Measurements from ENCODE around the gene GFRA1. TPM values are rescaled to one million over a fixed set of nuclear protein-coding genes. Genes with fewer than 3 reads are reported as not detected.

The GFRA1 gene
- total and polyA plus RNA-seq, 2 of the 8 experiments (the other 6 are each of a cell fraction or from before 2014, with no cell fraction given) = 1.1 to 2.0 TPM

DNA sequence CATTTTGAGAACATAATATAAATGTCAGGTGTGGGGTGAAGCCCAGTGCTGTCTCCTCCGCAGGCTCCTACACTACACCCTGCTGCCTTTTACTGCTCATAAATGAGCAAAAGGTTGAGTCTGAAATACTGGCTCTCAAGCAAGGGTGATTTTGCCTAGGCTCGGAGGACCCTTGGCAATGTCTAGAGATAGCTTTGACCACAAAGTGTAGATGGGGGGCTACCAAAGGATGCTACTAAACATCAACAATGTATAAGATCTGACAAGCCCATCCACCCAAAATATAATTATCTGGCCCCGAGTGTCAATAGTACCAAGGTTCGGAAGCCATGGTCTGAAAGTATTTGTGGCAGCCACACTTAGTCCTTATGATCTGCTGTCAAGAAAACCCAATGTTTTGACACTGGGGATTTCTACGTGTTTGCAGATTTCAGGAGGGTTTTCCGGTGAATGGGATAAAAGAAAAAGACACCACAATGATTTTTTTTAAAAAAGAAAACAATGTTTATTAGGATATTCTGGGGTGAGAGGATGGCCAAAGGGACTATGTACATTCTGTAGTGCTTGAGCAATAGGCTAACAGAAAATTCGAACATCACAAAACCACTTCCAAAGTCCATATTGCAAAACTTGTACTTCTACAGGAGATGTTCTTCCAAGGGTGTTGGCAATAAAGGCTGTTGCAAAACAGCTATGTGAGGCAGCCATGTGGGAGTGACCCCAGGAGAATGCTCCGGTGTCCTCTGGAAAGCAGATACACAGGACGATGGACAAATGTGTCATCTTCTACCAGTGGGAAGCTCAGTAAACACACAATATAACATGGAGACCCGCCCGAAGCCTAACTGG, 216.3 kb downstream of the GFRA1 start:
- Histone ChIP-seq H4K91ac (replicated peaks; ENCODE audit: insufficient read length, low read length) (no peak overlapping the region), H3K14ac (ENCODE audit: insufficient read length) (no peak overlapping the region), H3K23ac (ENCODE audit: insufficient read length) (no peak overlapping the region), H2AFZ (ENCODE audit: low read length) (no peak overlapping the region), H2BK12ac (ENCODE audit: low read depth, low read length) (no peak overlapping the region), H3K56ac (replicated peaks; ENCODE audit: insufficient read length, low read depth, low read length) (no peak overlapping the region), H4K8ac (ENCODE audit: extremely low read depth, insufficient read depth, low read length) (no peak overlapping the region), H2AK5ac (ENCODE audit: low read depth, low read length) (no peak overlapping the region), H3K27me3 (replicated peaks in 1 of 4; ENCODE audit: control insufficient read depth in 3 of 4, extremely low read depth in 1 of 4, insufficient read depth in 3 of 4, low read length in 3 of 4) (no peaks in the 10 kb centered on the region), H2BK5ac (ENCODE audit: low read depth, low read length) (no peak overlapping the region), H3K36me3 (ENCODE audit: control insufficient read depth in 2 of 4, insufficient read depth in 4 of 4, low read length in 3 of 4) (no peaks in the 10 kb centered on the region), H3K27ac (ENCODE audit: low read depth, low read length) (no peak overlapping the region), H3K79me1 (ENCODE audit: low read depth, low read length) (no peaks in the 10 kb centered on the region), H2BK120ac (replicated peaks; ENCODE audit: low read depth, low read length) (no peak overlapping the region), H3K4me2 (ENCODE audit: insufficient read depth in 1 of 2, low read depth in 2 of 2, low read length in 2 of 2) (no peak overlapping the region), H4K5ac (ENCODE audit: insufficient read length, low read depth, low read length) (no peak overlapping the region), H3K4me1 (replicated peaks in 1 of 4; ENCODE audit: control insufficient read depth in 3 of 4, insufficient read depth in 4 of 4, low read length in 3 of 4) (peaks cover 0 to 9% (median 1%) of the 10 kb centered on the region in 4 experiments; a peak in 3 of 7 replicates), H3K9me3 (ENCODE audit: insufficient read depth in 2 of 2, low read depth in 1 of 2, low read length in 1 of 2) (no peaks in the 10 kb centered on the region), H3K4me3 (ENCODE audit: extremely low read depth in 1 of 4, insufficient read depth in 2 of 4, low read depth in 3 of 4, low read length in 4 of 4) (no peak overlapping the region), H2BK15ac (ENCODE audit: low read length) (no peak overlapping the region), H3K9ac (replicated peaks in 1 of 4; ENCODE audit: extremely low read depth in 1 of 4, low read depth in 3 of 4, low read length in 3 of 4) (no peak overlapping the region), H2BK20ac (ENCODE audit: low read length) (no peak overlapping the region), H3K23me2 (ENCODE audit: low read depth, low read length) (no peaks in the 10 kb centered on the region), H3K79me2 (ENCODE audit: control insufficient read depth in 1 of 2, insufficient read depth in 2 of 2, low read length in 2 of 2) (no peaks in the 10 kb centered on the region), H3K18ac (ENCODE audit: extremely low read depth, low read length) (no peak overlapping the region), H3K4ac (replicated peaks; ENCODE audit: insufficient read length, low read depth, low read length) (no peak overlapping the region), H4K20me1 (replicated peaks in 1 of 2; ENCODE audit: control insufficient read depth in 1 of 2, insufficient read depth in 2 of 2, low read length in 2 of 2) (no peaks in the 10 kb centered on the region)
- DNase-seq (ENCODE audit: low read depth in 1 of 2, low spot score in 2 of 2) (no peak), FAIRE-seq (no peak)
- 92% methylated on average over 11 of the region's 11 CpGs; no CpG with 5 or more reads in 1 of the 2 experiments for WGBS, 2 experiments (ENCODE audit: extremely low coverage in 1 of 2, insufficient coverage in 1 of 2, insufficient read length in 1 of 2, insufficient replicate concordance in 2 of 2, low coverage in 1 of 2, low lambda C conversion rate in 2 of 2, missing lambda C conversion rate in 1 of 2)
- POLR2A ChIA-PET (ENCODE audit: partially characterized antibody) = no interaction called here
- CTCF ChIA-PET (ENCODE audit: partially characterized antibody) = no interaction called here
- TF ChIP-seq RNF2 (IDR thresholded peaks at IDR 0.05; ENCODE audit: borderline replicate concordance, low read depth, low read length, missing control alignments, poor library complexity, severe bottlenecking) (no peak), KDM1A (IDR thresholded peaks at IDR 0.05; ENCODE audit: borderline replicate concordance, low read length) (no peak), NANOG (IDR thresholded peaks at IDR 0.05; ENCODE audit: insufficient read depth, low read depth, low read length, poor library complexity, severe bottlenecking) (no peak), MAFK (IDR thresholded peaks at IDR 0.05; ENCODE audit: low read depth, low read length) (no peak), JUND (IDR thresholded peaks at IDR 0.05; ENCODE audit: low read length) (no peak), EGR1 (IDR thresholded peaks at IDR 0.05; ENCODE audit: borderline replicate concordance, low read depth, low read length) (no peak), SUZ12 (IDR thresholded peaks at IDR 0.05; ENCODE audit: low read length) (no peak)
- TF ChIP-seq, protein P1, sequence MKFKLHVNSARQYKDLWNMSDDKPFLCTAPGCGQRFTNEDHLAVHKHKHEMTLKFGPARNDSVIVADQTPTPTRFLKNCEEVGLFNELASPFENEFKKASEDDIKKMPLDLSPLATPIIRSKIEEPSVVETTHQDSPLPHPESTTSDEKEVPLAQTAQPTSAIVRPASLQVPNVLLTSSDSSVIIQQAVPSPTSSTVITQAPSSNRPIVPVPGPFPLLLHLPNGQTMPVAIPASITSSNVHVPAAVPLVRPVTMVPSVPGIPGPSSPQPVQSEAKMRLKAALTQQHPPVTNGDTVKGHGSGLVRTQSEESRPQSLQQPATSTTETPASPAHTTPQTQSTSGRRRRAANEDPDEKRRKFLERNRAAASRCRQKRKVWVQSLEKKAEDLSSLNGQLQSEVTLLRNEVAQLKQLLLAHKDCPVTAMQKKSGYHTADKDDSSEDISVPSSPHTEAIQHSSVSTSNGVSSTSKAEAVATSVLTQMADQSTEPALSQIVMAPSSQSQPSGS (IDR thresholded peaks at IDR 0.05; ENCODE audit: low read length) = no peak
- TF ChIP-seq, protein P2, sequence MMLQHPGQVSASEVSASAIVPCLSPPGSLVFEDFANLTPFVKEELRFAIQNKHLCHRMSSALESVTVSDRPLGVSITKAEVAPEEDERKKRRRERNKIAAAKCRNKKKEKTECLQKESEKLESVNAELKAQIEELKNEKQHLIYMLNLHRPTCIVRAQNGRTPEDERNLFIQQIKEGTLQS (IDR thresholded peaks at IDR 0.05; ENCODE audit: insufficient read depth, low read depth, low read length) = no peak
